22Rv1 (cell line): ENCODE measurements around the gene ICE1.
A peak's percentile ranks its signal among the peaks of the same experiment; 100 is the strongest.
"Not testable (repeated sequence)": the region's sequence is repeated elsewhere in the genome, so short reads cannot be mapped to it uniquely, and the experiment has no call there.

Experiments
- H3K27ac ChIP-seq: fragments of 450-650 bp; 2 replicates; pipeline ENCODE4 v1.5.1; 2017
- CTCF ChIP-seq: fragments of 450-650 bp; IDR thresholded peaks from 2 replicates; pipeline ENCODE4 v1.5.1; 2017; ENCODE audit warnings: mild to moderate bottlenecking
- ZFX ChIP-seq: fragments of 450-650 bp; IDR thresholded peaks from 2 replicates; pipeline ENCODE4 v1.6.1; 2017; ENCODE audit warnings: antibody characterized with exemption, borderline replicate concordance

ICE1 gene

GRCh38 chr5:5494489-5495402 lies 72.3 kb downstream of the ICE1 start:
- no peak for TF ChIP-seq CTCF
- TF ChIP-seq ZFX = no peak
- H3K27ac ChIP-seq = no peak overlapping the region

- TF ChIP-seq ZFX (no peak), CTCF (peak; percentile 83)
- no peak overlapping the region for H3K27ac ChIP-seq
Measured at GRCh38 chr5:5497152-5497788, 74.8 kb downstream of the ICE1 start.

GRCh38 chr5:5499442-5499841 lies 77.0 kb downstream of the ICE1 start:
- no peak overlapping the region for H3K27ac ChIP-seq
- no peak for TF ChIP-seq ZFX

- no peak overlapping the region for H3K27ac ChIP-seq
- TF ChIP-seq CTCF (no peak), ZFX (no peak)
Measured at GRCh38 chr5:5504325-5504724, 81.8 kb downstream of the ICE1 start.

GRCh38 chr5:5505815-5506214 lies 83.3 kb downstream of the ICE1 start:
- no peak for TF ChIP-seq ZFX
- no peak overlapping the region for H3K27ac ChIP-seq

GRCh38 chr5:5508391-5508790 lies 85.9 kb downstream of the ICE1 start:
- TF ChIP-seq ZFX = no peak
- TF ChIP-seq CTCF = no peak
- no peak overlapping the region for H3K27ac ChIP-seq

GRCh38 chr5:5511904-5512416 lies 89.5 kb downstream of the ICE1 start:
- no peak overlapping the region for H3K27ac ChIP-seq
- TF ChIP-seq ZFX (no peak), CTCF (no peak)

GRCh38 chr5:5512543-5512942 lies 90.1 kb downstream of the ICE1 start:
- no peak overlapping the region for H3K27ac ChIP-seq
- no peak for TF ChIP-seq CTCF
- no peak for TF ChIP-seq ZFX

- H3K27ac ChIP-seq = not testable (repeated sequence)
Measured at GRCh38 chr5:5520622-5521021, 98.1 kb downstream of the ICE1 start.
